WERI-Rb-1 (cell line): ENCODE data around the gene ACSF3.

Source experiments
- DNase-seq: peaks from one replicate; pipeline ENCODE4 v3.0.0-alpha.2; 2020
- H3K27ac ChIP-seq: fragments of 250-450 bp; sonication (Bioruptor Pico); 2 replicates; pipeline ENCODE4 v1.5.1; 2020; ENCODE audit warnings: mild to moderate bottlenecking, moderate library complexity
- H3K27me3 ChIP-seq: fragments of 250-450 bp; sonication (Bioruptor Pico); 2 replicates; pipeline ENCODE4 v1.5.1; 2021; ENCODE audit warnings: mild to moderate bottlenecking, low read depth, moderate library complexity; ENCODE audit not compliant: insufficient read depth, severe bottlenecking
- H3K36me3 ChIP-seq: fragments of 250-450 bp; sonication (Bioruptor Pico); 2 replicates; pipeline ENCODE4 v1.5.1; 2020; ENCODE audit warnings: mild to moderate bottlenecking, moderate library complexity
- H3K4me3 ChIP-seq: 2 replicates; pipeline ENCODE4 v1.5.1; 2011; ENCODE audit warnings: low read depth, mild to moderate bottlenecking, control low read depth, low read length
- H3K9me3 ChIP-seq: fragments of 250-450 bp; sonication (Bioruptor Pico); 2 replicates; pipeline ENCODE4 v1.5.1; 2021; ENCODE audit warnings: mild to moderate bottlenecking, moderate library complexity; ENCODE audit not compliant: severe bottlenecking
- CTCF ChIP-seq: IDR thresholded peaks from 2 replicates; pipeline ENCODE4 v1.5.1; 2011; ENCODE audit warnings: low read depth, mild to moderate bottlenecking, control low read depth, inconsistent platforms, low read length

Gene ACSF3

GRCh38 chr16:89140401-89140800 is 46.7 kb downstream of the ACSF3 start:
- DNase-seq = no peak
- Histone ChIP-seq H3K27ac (no peak overlapping the region), H3K36me3 (no peaks in the 10 kb centered on the region), H3K4me3 (no peak overlapping the region), H3K27me3 (no peaks in the 10 kb centered on the region), H3K9me3 (no peaks in the 10 kb centered on the region)
- TF ChIP-seq CTCF = no peak

GRCh38 chr16:89140981-89141883 is 47.6 kb downstream of the ACSF3 start:
- Histone ChIP-seq H3K36me3 (no peaks in the 10 kb centered on the region), H3K27ac (no peak overlapping the region), H3K9me3 (no peaks in the 10 kb centered on the region), H3K4me3 (no peak overlapping the region), H3K27me3 (no peaks in the 10 kb centered on the region)
- DNase-seq = no peak
- TF ChIP-seq CTCF = no peak

GRCh38 chr16:89141884-89142267 is 48.2 kb downstream of the ACSF3 start:
- no peak for TF ChIP-seq CTCF
- no peak for DNase-seq
- Histone ChIP-seq H3K9me3 (no peaks in the 10 kb centered on the region), H3K27ac (no peak overlapping the region), H3K36me3 (no peaks in the 10 kb centered on the region), H3K4me3 (no peak overlapping the region), H3K27me3 (no peaks in the 10 kb centered on the region)

GRCh38 chr16:89142474-89143195 is 49.0 kb downstream of the ACSF3 start:
- no peak overlapping the region for H3K4me3 ChIP-seq
- no peak for TF ChIP-seq CTCF
- DNase-seq = no peak
- no peak overlapping the region for H3K27ac ChIP-seq
- H3K27me3 ChIP-seq = no peaks in the 10 kb centered on the region
- H3K9me3 ChIP-seq = no peaks in the 10 kb centered on the region
- no peaks in the 10 kb centered on the region for H3K36me3 ChIP-seq

GRCh38 chr16:89143201-89143741 is 49.6 kb downstream of the ACSF3 start:
- no peak overlapping the region for H3K27ac ChIP-seq
- H3K9me3 ChIP-seq = no peaks in the 10 kb centered on the region
- no peak overlapping the region for H3K4me3 ChIP-seq
- H3K36me3 ChIP-seq = no peaks in the 10 kb centered on the region
- TF ChIP-seq CTCF = no peak
- H3K27me3 ChIP-seq = no peaks in the 10 kb centered on the region
- no peak for DNase-seq
